ENCODE measurements around the gene USP21. TPM values are rescaled to one million over a fixed set of nuclear protein-coding genes. Genes with fewer than 3 reads are reported as not detected.

The USP21 gene
- total and polyA plus RNA-seq, 9 of the 15 experiments (the other 6 are each of a cell fraction or from before 2014, with no cell fraction given) = 4.9 to 52.4 (median 21.6) TPM

GRCh38 chr1:161115132-161115711, 44.1 kb upstream of the USP21 start (continued):
- peak; percentile 69; the same call in 1 of the 2 replicates for TF ChIP-seq THRB (CRISPR knock-in tag; conservative IDR thresholded peaks at IDR 0.05)
- TF ChIP-seq MEF2A (IDR thresholded peaks at IDR 0.05; ENCODE audit: control insufficient read depth, low read depth, low read length) = no peak
- TF ChIP-seq ZNF707 (CRISPR knock-in tag; conservative IDR thresholded peaks at IDR 0.05) = no peak
- no peak for TF ChIP-seq ELK3 (CRISPR knock-in tag; IDR thresholded peaks at IDR 0.05)
- TF ChIP-seq GABPA (tag; conservative IDR thresholded peaks at IDR 0.05; ENCODE audit: low read depth) = 0 out of 2 replicates have a peak, but pooled peaks have one; percentile 24
- TF ChIP-seq NR3C1 (CRISPR knock-in tag; IDR thresholded peaks at IDR 0.05) = no peak
- TF ChIP-seq POLR2B (IDR thresholded peaks at IDR 0.05; ENCODE audit: low read depth, partially characterized antibody) = peak; percentile 45
- no peak for TF ChIP-seq NCOR1 (IDR thresholded peaks at IDR 0.05)
- no peak for TF ChIP-seq BRD4 (IDR thresholded peaks at IDR 0.05)
- no peak for TF ChIP-seq RBM22 (IDR thresholded peaks at IDR 0.05; ENCODE audit: low read depth, low read length, poor library complexity, severe bottlenecking)
- no peak for TF ChIP-seq BDP1 (IDR thresholded peaks at IDR 0.05; ENCODE audit: insufficient read depth, insufficient read length)
- no peak for TF ChIP-seq RBM17 (IDR thresholded peaks at IDR 0.05; ENCODE audit: borderline replicate concordance, low read depth, low read length)
- TF ChIP-seq, protein P1, sequence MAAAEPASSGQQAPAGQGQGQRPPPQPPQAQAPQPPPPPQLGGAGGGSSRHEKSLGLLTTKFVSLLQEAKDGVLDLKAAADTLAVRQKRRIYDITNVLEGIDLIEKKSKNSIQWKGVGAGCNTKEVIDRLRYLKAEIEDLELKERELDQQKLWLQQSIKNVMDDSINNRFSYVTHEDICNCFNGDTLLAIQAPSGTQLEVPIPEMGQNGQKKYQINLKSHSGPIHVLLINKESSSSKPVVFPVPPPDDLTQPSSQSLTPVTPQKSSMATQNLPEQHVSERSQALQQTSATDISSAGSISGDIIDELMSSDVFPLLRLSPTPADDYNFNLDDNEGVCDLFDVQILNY (CRISPR knock-in tag; IDR thresholded peaks at IDR 0.05) = no peak
- no peak for TF ChIP-seq PCBP1 (IDR thresholded peaks at IDR 0.05; ENCODE audit: low read depth, low read length, poor library complexity, severe bottlenecking)
- TF ChIP-seq CSDE1 (IDR thresholded peaks at IDR 0.05) = no peak
- no peak for TF ChIP-seq ARID3B (CRISPR knock-in tag; IDR thresholded peaks at IDR 0.05; ENCODE audit: borderline replicate concordance)
- no peak for TF ChIP-seq MECOM (CRISPR knock-in tag; IDR thresholded peaks at IDR 0.05)
- no peak for TF ChIP-seq ZC3H8 (IDR thresholded peaks at IDR 0.05)
- no peak for TF ChIP-seq MTF1 (CRISPR knock-in tag; IDR thresholded peaks at IDR 0.05; ENCODE audit: borderline replicate concordance)
- TF ChIP-seq CHD4 (IDR thresholded peaks at IDR 0.05; ENCODE audit: insufficient read depth, insufficient replicate concordance, low read depth, low read length, poor library complexity, severe bottlenecking) = no peak
- TF ChIP-seq CTCFL (IDR thresholded peaks at IDR 0.05; ENCODE audit: borderline replicate concordance, insufficient read depth, low read depth, low read length, poor library complexity, severe bottlenecking) = no peak
- TF ChIP-seq GTF2F1 (IDR thresholded peaks at IDR 0.05; ENCODE audit: low read depth, low read length) = no peak
